Loucy (cell line): ENCODE measurements around the gene PLOD3.

Experiments used
- EZH2phosphoT487 ChIP-seq: fragments of 200-600 bp; IDR thresholded peaks from 2 replicates; pipeline ENCODE4 v1.6.1; 2018; ENCODE audit warnings: antibody characterized with exemption, mild to moderate bottlenecking, moderate library complexity, borderline replicate concordance
- TF ChIP-seq, protein P1 (sequence below): fragments of 200-600 bp; sonication (generic); conservative IDR thresholded peaks from 2 replicates; pipeline ENCODE4 v1.5.1; 2014; ENCODE audit warnings: mild to moderate bottlenecking, antibody characterized with exemption, low read length

DNA sequence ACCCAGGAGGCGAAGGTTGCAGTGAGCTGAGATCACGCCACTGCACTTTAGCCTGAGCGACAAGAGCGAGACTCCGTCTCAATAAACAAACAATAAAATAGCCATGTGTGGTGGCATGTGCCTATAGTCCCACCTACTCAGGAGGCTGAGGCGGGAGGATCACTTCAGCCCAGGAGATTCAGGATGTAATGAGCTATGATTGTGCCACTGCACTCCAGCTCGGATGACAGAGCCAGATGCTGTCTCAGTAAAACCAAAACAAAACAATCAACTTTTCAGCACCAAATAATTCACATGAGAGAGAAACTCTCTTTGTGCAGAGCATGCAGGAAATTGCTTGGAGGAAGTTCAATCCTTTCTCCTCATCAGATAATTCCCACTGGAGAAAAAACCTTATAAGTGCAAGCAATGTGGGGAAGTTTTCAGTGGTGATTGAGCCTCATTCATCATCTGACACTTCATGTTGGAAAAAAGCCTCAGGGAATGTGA is 40.9 kb upstream of the PLOD3 start:
- TF ChIP-seq, protein P1, sequence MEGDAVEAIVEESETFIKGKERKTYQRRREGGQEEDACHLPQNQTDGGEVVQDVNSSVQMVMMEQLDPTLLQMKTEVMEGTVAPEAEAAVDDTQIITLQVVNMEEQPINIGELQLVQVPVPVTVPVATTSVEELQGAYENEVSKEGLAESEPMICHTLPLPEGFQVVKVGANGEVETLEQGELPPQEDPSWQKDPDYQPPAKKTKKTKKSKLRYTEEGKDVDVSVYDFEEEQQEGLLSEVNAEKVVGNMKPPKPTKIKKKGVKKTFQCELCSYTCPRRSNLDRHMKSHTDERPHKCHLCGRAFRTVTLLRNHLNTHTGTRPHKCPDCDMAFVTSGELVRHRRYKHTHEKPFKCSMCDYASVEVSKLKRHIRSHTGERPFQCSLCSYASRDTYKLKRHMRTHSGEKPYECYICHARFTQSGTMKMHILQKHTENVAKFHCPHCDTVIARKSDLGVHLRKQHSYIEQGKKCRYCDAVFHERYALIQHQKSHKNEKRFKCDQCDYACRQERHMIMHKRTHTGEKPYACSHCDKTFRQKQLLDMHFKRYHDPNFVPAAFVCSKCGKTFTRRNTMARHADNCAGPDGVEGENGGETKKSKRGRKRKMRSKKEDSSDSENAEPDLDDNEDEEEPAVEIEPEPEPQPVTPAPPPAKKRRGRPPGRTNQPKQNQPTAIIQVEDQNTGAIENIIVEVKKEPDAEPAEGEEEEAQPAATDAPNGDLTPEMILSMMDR = no peak
- no peak for TF ChIP-seq EZH2phosphoT487
